Tibial artery (tissue), 4 donors: ENCODE measurements around the gene NUDT21.
"Not testable (repeated sequence)": the region's sequence is repeated elsewhere in the genome, so short reads cannot be mapped to it uniquely, and the experiment has no call there.

ENCODE experiments used
- DNase-seq, 2 donors: peaks; one replicate each; pipeline ENCODE4 v3.0.0-alpha.2; 2019
- H3K27ac ChIP-seq, 2 donors: fragments of 200-600 bp; sonication (generic) in 1 of 2; 1 replicate in 1 of 2; 2 replicates in 1 of 2; pipeline ENCODE4 v1.5.1; 2018 to 2019; ENCODE audit warnings: mild to moderate bottlenecking in 1 of 2
- H3K27me3 ChIP-seq, 2 donors: fragments of 200-600 bp; sonication (generic) in 1 of 2; one replicate each; pipeline versions ENCODE4 v1.5.1 to v1.6.0; 2016 to 2019
- H3K36me3 ChIP-seq, 3 donors: fragments of 200-600 bp; sonication (generic) in 2 of 3; one replicate each; pipeline ENCODE4 v1.5.1; 2016 to 2019; ENCODE audit warnings: mild to moderate bottlenecking in 2 of 3
- H3K4me1 ChIP-seq, 4 donors: fragments of 200-600 bp; sonication (generic) in 2 of 4; 1 replicate in 3 of 4; 2 replicates in 1 of 4; pipeline ENCODE4 v1.5.1; 2016 to 2019
- H3K4me3 ChIP-seq, 2 donors: fragments of 200-600 bp; sonication (generic) in 1 of 2; 1 replicate in 1 of 2; 2 replicates in 1 of 2; pipeline ENCODE4 v1.5.1; 2018 to 2019; ENCODE audit warnings: mild to moderate bottlenecking in 2 of 2
- H3K9me3 ChIP-seq, 3 donors: fragments of 200-600 bp; sonication (generic) in 1 of 3; one replicate each; pipeline ENCODE4 v1.5.1; 2016 to 2019
- CTCF ChIP-seq, 2 experiments: fragments of 200-600 bp in 1 of 2; fragments of 450-650 bp in 1 of 2; IDR thresholded peaks; one replicate each; pipeline ENCODE4 v1.5.1; 2017 to 2019; ENCODE audit warnings: antibody characterized with exemption in 2 of 2, mild to moderate bottlenecking in 1 of 2, moderate library complexity in 1 of 2
- intact Hi-C: fragments of 100-400 bp; cut with DNase I; formaldehyde crosslinking; loops from one replicate; pipeline ENCODE4 v1.15.0; 2023; ENCODE audit warnings: low total_unique reads

Gene NUDT21

GRCh38 chr16:56399047-56399446, 52.1 kb downstream of the NUDT21 start:
- Histone ChIP-seq H3K4me1 (no peaks in the 10 kb centered on the region), H3K27me3 (no peaks in the 10 kb centered on the region), H3K36me3 (peaks cover 38 to 55% (median 49%) of the 10 kb centered on the region in 3 donors), H3K4me3 (no peak overlapping the region), H3K9me3 (no peaks in the 10 kb centered on the region), H3K27ac (no peak overlapping the region)
- intact Hi-C loops, result no loop called here
- TF ChIP-seq CTCF (IDR thresholded peaks at IDR 0.05), result no peak
- no peak for DNase-seq

- H3K9me3 ChIP-seq, H3K27ac ChIP-seq, H3K27me3 ChIP-seq, H3K4me3 ChIP-seq, intact Hi-C loops, DNase-seq, H3K4me1 ChIP-seq: not testable (repeated sequence)
- H3K36me3 ChIP-seq, result peaks cover 22 to 37% (median 33%) of the 10 kb centered on the region in 3 donors
Observed at GRCh38 chr16:56396724-56397123, 54.4 kb downstream of the NUDT21 start.

DNA sequence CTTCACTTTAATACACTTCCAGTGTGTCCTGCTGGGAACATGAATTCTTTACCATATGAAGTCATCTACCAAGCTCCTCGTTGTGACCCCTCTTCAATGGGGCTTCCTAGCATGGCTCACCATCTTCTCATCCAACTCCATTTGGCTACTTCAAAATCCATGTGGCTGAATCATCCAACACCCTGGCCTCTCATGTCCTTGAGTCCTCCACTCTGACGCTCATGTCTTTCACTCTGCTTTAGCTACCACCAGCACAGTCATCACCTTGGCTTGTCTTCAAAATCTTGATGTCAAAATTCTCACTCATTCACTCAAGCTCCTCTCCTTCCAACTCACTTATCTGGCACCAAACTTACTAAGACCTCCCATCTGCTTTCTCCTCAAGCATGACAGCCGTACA, 61.6 kb downstream of the NUDT21 start:
- no peak overlapping the region for H3K4me3 ChIP-seq
- no peak for DNase-seq
- TF ChIP-seq CTCF (IDR thresholded peaks at IDR 0.05), result no peak
- H3K36me3 ChIP-seq, result peaks cover 54 to 74% (median 60%) of the 10 kb centered on the region in 3 donors
- no peak overlapping the region for H3K27ac ChIP-seq
- no peaks in the 10 kb centered on the region for H3K9me3 ChIP-seq
- intact Hi-C loops, result no loop called here
- no peaks in the 10 kb centered on the region for H3K4me1 ChIP-seq
- no peaks in the 10 kb centered on the region for H3K27me3 ChIP-seq

- H3K9me3 ChIP-seq, result no peaks in the 10 kb centered on the region
- no peak for TF ChIP-seq CTCF (IDR thresholded peaks at IDR 0.05)
- peaks cover 67 to 88% (median 74%) of the 10 kb centered on the region in 3 donors for H3K36me3 ChIP-seq
- H3K4me1 ChIP-seq, result no peaks in the 10 kb centered on the region
- H3K4me3 ChIP-seq, result no peak overlapping the region
- intact Hi-C loops, result no loop called here
- H3K27ac ChIP-seq, result no peak overlapping the region
- no peak for DNase-seq
- H3K27me3 ChIP-seq, result no peaks in the 10 kb centered on the region
Observed at GRCh38 chr16:56388209-56388608, 62.9 kb downstream of the NUDT21 start.

DNA sequence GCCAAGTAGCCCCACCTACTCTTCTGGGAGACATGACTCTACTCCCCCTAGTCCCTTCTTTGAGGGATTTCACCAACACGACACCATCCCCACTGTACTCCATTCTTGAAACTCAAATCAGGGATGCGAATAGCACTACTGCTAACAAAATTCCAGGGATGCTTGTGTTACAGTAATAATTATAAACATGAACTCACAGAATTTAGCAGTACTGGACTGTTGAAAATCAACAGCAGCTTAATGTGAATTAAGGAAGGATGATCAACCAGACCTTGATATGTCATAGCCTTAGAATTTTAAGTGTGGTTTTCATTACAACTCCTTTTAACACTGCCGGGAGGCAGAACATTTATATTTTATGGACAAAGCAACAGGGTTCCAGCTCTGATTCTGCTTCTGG, 63.7 kb downstream of the NUDT21 start:
- intact Hi-C loops, result no loop called here
- no peaks in the 10 kb centered on the region for H3K9me3 ChIP-seq
- H3K4me3 ChIP-seq, result no peak overlapping the region
- no peaks in the 10 kb centered on the region for H3K27me3 ChIP-seq
- peaks cover 72 to 96% (median 82%) of the 10 kb centered on the region in 3 donors for H3K36me3 ChIP-seq
- H3K27ac ChIP-seq, result no peak overlapping the region
- H3K4me1 ChIP-seq, result no peaks in the 10 kb centered on the region
- no peak for DNase-seq
- no peak for TF ChIP-seq CTCF (IDR thresholded peaks at IDR 0.05)

GRCh38 chr16:56384074-56384721, 66.9 kb downstream of the NUDT21 start:
- H3K27me3 ChIP-seq, result no peaks in the 10 kb centered on the region
- TF ChIP-seq CTCF (IDR thresholded peaks at IDR 0.05), result no peak
- H3K36me3 ChIP-seq, result peaks cover 85 to 96% (median 91%) of the 10 kb centered on the region in 3 donors
- no peak for DNase-seq
- intact Hi-C loops, result no loop called here
- peaks cover 0 to 15% (median 4%) of the 10 kb centered on the region in 3 donors for H3K9me3 ChIP-seq
- no peak overlapping the region for H3K4me3 ChIP-seq
- H3K4me1 ChIP-seq, result no peaks in the 10 kb centered on the region
- no peak overlapping the region for H3K27ac ChIP-seq
